Bronchial epithelial cell (primary cell): ENCODE measurements around the gene CC2D1A. TPM values are rescaled to one million over a fixed set of nuclear protein-coding genes. Genes with fewer than 3 reads are reported as not detected.

ENCODE experiments used
- DNase-seq: peaks from one replicate; pipeline ENCODE4 v3.0.0-alpha.2; 2010; ENCODE audit warnings: low read depth
- FAIRE-seq: peaks from 2 replicates; lab custom pipeline; 2011; peaks lifted over from hg19 to GRCh38; lab: Jason Lieb, UNC
- H3K27me3 ChIP-seq: 2 replicates; pipeline ENCODE4 v1.5.1; 2011; ENCODE audit warnings: low read length; ENCODE audit not compliant: control insufficient read depth, insufficient read depth
- H3K36me3 ChIP-seq: 2 replicates; pipeline ENCODE4 v1.5.1; 2011; ENCODE audit warnings: low read length; ENCODE audit not compliant: control insufficient read depth, insufficient read depth
- H3K4me3 ChIP-seq: 2 replicates; pipeline ENCODE4 v1.5.1; 2011; ENCODE audit warnings: mild to moderate bottlenecking, low read depth, low read length, control low read depth
- total RNA-seq: library from RNA; depleted of rRNA; stranded (reverse); fragments of >200 nt; gene quantifications from 2 replicates; pipeline ENCODE4 v1.2.1, GENCODE V29; 2014
- TF ChIP-seq, protein P1 (sequence below): IDR thresholded peaks from 2 replicates; pipeline ENCODE4 v1.5.1; 2011; ENCODE audit warnings: mild to moderate bottlenecking, moderate library complexity, low read length, control low read depth, inconsistent platforms; ENCODE audit not compliant: insufficient read depth, severe bottlenecking

The CC2D1A gene
- total RNA-seq, 1 donor from 2014 or later, result 6.8 TPM

- Histone ChIP-seq H3K27me3 (no peaks in the 10 kb centered on the region), H3K36me3 (peaks cover 27% of the 10 kb centered on the region), H3K4me3 (no peak overlapping the region)
- TF ChIP-seq, protein P1, sequence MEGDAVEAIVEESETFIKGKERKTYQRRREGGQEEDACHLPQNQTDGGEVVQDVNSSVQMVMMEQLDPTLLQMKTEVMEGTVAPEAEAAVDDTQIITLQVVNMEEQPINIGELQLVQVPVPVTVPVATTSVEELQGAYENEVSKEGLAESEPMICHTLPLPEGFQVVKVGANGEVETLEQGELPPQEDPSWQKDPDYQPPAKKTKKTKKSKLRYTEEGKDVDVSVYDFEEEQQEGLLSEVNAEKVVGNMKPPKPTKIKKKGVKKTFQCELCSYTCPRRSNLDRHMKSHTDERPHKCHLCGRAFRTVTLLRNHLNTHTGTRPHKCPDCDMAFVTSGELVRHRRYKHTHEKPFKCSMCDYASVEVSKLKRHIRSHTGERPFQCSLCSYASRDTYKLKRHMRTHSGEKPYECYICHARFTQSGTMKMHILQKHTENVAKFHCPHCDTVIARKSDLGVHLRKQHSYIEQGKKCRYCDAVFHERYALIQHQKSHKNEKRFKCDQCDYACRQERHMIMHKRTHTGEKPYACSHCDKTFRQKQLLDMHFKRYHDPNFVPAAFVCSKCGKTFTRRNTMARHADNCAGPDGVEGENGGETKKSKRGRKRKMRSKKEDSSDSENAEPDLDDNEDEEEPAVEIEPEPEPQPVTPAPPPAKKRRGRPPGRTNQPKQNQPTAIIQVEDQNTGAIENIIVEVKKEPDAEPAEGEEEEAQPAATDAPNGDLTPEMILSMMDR, result no peak
- no peak for FAIRE-seq
- DNase-seq, result no peak
These were observed 55.1 kb downstream of the CC2D1A start for GRCh38 chr19:13960863-13961784.

DNA sequence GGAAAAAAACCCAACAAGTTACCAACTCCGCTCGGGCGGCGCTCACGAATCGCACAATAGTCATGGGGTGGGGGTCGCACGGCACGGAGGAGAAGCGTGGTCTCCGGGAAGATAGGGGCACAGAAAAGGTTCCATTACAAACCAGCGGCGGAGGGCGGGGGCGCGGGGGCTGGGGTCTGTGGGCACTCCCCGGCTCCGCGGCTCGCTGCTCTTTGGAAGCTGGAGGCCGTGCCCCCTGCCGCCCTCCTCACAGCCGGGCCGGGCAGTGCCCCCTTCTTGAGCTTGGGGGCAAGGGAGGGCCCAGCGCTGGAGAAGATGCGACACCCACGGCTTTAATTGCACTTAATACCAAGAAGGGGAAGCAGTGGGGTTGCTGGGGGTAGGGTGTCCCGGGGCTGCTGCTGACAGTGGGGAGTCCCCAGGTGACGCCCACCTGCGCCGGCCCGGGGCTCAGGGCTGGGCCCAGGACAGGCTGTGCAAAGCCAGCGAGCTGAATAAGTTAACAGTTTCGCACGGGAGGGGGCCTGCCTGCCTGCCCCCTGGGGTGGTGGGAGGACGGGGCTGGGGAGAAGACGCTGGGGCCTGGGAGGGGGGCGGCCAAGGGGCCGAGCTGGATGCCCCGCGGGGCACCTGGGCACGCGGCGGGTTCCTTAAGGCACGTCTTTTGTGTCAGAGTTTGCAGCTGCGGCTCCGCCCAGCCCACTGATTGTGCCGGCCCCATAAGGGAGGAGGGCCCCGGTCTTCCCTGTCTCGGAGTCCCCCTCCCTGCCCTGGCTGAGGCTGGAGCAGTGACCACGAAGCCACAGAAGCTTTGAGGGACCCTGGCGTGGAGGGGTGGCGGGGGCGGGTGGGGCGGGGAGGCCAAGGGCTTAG is 56.1 kb downstream of the CC2D1A start:
- no peak for FAIRE-seq
- TF ChIP-seq, protein P1, result no peak
- Histone ChIP-seq H3K4me3 (no peak overlapping the region), H3K27me3 (no peaks in the 10 kb centered on the region), H3K36me3 (peaks cover 21% of the 10 kb centered on the region)
- no peak for DNase-seq

- no peak overlapping the region for H3K4me3 ChIP-seq
- TF ChIP-seq, protein P1, result no peak
- H3K36me3 ChIP-seq, result peaks cover 19% of the 10 kb centered on the region
- FAIRE-seq (no peak), DNase-seq (no peak)
- no peaks in the 10 kb centered on the region for H3K27me3 ChIP-seq
These were observed 57.0 kb downstream of the CC2D1A start for GRCh38 chr19:13962699-13963602.

DNA sequence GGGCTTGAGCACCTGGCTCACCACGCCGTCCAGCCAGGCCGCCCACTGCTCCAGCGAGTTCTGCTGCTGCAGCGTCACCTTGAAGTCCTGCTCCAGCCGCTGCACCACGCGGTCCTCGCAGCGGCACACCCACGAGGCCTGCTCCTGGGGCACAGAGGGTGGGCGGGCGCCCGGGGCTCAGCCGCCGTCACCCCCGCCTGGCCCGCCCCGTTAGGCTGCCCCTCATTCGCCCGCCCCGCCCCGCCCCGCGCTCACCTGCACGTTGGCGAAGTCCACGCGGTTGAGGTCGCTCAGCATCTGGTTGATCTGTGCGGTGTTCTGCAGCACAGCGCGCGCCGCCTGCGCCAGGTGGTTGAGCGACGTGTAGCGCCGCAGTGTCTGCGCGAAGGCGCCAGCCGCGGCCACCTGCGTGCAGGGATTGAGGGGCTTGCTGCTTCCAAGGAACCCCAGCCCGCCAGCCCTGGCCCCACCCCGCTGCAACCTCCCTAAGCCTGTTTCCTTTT is 57.7 kb downstream of the CC2D1A start:
- no peaks in the 10 kb centered on the region for H3K27me3 ChIP-seq
- FAIRE-seq (no peak), DNase-seq (no peak)
- TF ChIP-seq, protein P1, result no peak
- no peak overlapping the region for H3K4me3 ChIP-seq
- peaks cover 17% of the 10 kb centered on the region for H3K36me3 ChIP-seq

GRCh38 chr19:13964776-13965175 is 58.8 kb downstream of the CC2D1A start:
- FAIRE-seq, result no peak

More at GRCh38 chr19:13964776-13965175, 58.8 kb downstream of the CC2D1A start:
- Histone ChIP-seq H3K4me3 (no peak overlapping the region), H3K27me3 (no peaks in the 10 kb centered on the region), H3K36me3 (peaks cover 13% of the 10 kb centered on the region)
- no peak for DNase-seq
- TF ChIP-seq, protein P1, result no peak
